Measurements from ENCODE around the gene INTS14. TPM values are rescaled to one million over a fixed set of nuclear protein-coding genes. Genes with fewer than 3 reads are reported as not detected.
"Not testable (repeated sequence)": the region's sequence is repeated elsewhere in the genome, so short reads cannot be mapped to it uniquely, and the experiment has no call there.

The INTS14 gene
- total RNA-seq, 1 experiment from 2014 or later: 44.7 TPM

- Histone ChIP-seq H3K79me2 (ENCODE audit: insufficient read depth, low read length) (no peaks in the 10 kb centered on the region), H4K20me1 (ENCODE audit: control insufficient read depth, insufficient read depth, insufficient read length) (no peaks in the 10 kb centered on the region), H3K56ac (ENCODE audit: insufficient read length, low read depth, low read length) (no peak overlapping the region), H2BK20ac (ENCODE audit: low read depth, low read length, poor library complexity, severe bottlenecking) (no peak overlapping the region), H3K9me3 (ENCODE audit: control insufficient read depth, low read depth, low read length) (no peaks in the 10 kb centered on the region), H2BK120ac (ENCODE audit: low read depth, low read length, poor library complexity, severe bottlenecking) (no peak overlapping the region), H3K9ac (ENCODE audit: extremely low read depth, insufficient read length, low read length) (no peak overlapping the region), H3K23ac (ENCODE audit: insufficient read length, low read depth, low read length) (no peak overlapping the region), H3K18ac (ENCODE audit: insufficient read length, low read depth, low read length) (no peak overlapping the region), H3K23me2 (ENCODE audit: insufficient read length, low read depth, low read length, poor library complexity, severe bottlenecking) (no peaks in the 10 kb centered on the region), H4K5ac (ENCODE audit: insufficient read length, low read depth, low read length) (no peak overlapping the region), H2BK5ac (ENCODE audit: insufficient read length, low read length) (no peak overlapping the region), H2BK12ac (ENCODE audit: insufficient read length, low read depth, low read length) (no peak overlapping the region), H4K8ac (replicated peaks; ENCODE audit: insufficient read length, low read depth, low read length) (no peak overlapping the region), H3T11ph (ENCODE audit: low read length) (no peak overlapping the region), H2AFZ (ENCODE audit: low read length) (no peak overlapping the region), H3K27ac (ENCODE audit: insufficient read length, low read depth, low read length) (no peak overlapping the region), H3K4me1 (ENCODE audit: insufficient read depth, low read length) (peaks cover 6% of the 10 kb centered on the region; the same call in 1 of the 2 replicates), H3K79me1 (ENCODE audit: insufficient read depth, low read depth, low read length, poor library complexity, severe bottlenecking) (no peaks in the 10 kb centered on the region), H3K4me2 (ENCODE audit: insufficient read depth, insufficient read length, low read length) (no peak overlapping the region), H2BK15ac (ENCODE audit: low read depth, low read length) (no peak overlapping the region), H3K27me3 (ENCODE audit: insufficient read depth, low read length) (no peaks in the 10 kb centered on the region), H3K14ac (ENCODE audit: insufficient read depth, low read length) (no peak overlapping the region), H4K91ac (ENCODE audit: insufficient read length, low read depth, low read length) (no peak overlapping the region), H2AK5ac (ENCODE audit: insufficient read length, low read length) (no peak overlapping the region), H3K4ac (ENCODE audit: low read depth, low read length) (no peak overlapping the region)
- Mint-ChIP-seq H3K4me3 (peak overlapping the region in 1 of 2 experiments; percentile 4; a peak in 2 of 5 replicates), H3K4me1 (peaks cover 10 to 13% of the 10 kb centered on the region in 2 experiments), H3K36me3 (ENCODE audit: insufficient read depth in 1 of 3, low read depth in 3 of 3) (peaks cover 0 to 1% (median 0%) of the 10 kb centered on the region in 3 experiments; a peak in 1 of 7 replicates), H3K27ac (peak overlapping the region in 2 of 3 experiments; percentile 34 to 68; a peak in 3 of 7 replicates), H3K9me3 (no peaks in the 10 kb centered on the region), H3K27me3 (ENCODE audit: low read depth) (no peaks in the 10 kb centered on the region; the same call in none of the 2 replicates)
- no peak for TF ChIP-seq CTCF (conservative IDR thresholded peaks at IDR 0.05)
- DNase-seq: no peak
- no CpG with 5 or more reads among the region's 5 CpGs for WGBS (ENCODE audit: extremely low coverage, insufficient read length, low lambda C conversion rate)
These were observed 7.7 kb upstream of the INTS14 start for GRCh38 chr15:65618560-65619109.

- not testable (repeated sequence) for H3K4ac ChIP-seq (ENCODE audit: low read depth, low read length); H3K79me1 ChIP-seq (ENCODE audit: insufficient read depth, low read depth, low read length, poor library complexity, severe bottlenecking); H3K14ac ChIP-seq (ENCODE audit: insufficient read depth, low read length); H3K23me2 ChIP-seq (ENCODE audit: insufficient read length, low read depth, low read length, poor library complexity, severe bottlenecking); H3K79me2 ChIP-seq (ENCODE audit: insufficient read depth, low read length); H3K9me3 ChIP-seq (ENCODE audit: control insufficient read depth, low read depth, low read length); H4K8ac ChIP-seq (replicated peaks; ENCODE audit: insufficient read length, low read depth, low read length); H2BK15ac ChIP-seq (ENCODE audit: low read depth, low read length); H2AFZ ChIP-seq (ENCODE audit: low read length); H3K4me1 ChIP-seq (ENCODE audit: insufficient read depth, low read length); H2BK5ac ChIP-seq (ENCODE audit: insufficient read length, low read length); H4K91ac ChIP-seq (ENCODE audit: insufficient read length, low read depth, low read length); H2AK5ac ChIP-seq (ENCODE audit: insufficient read length, low read length); H2BK120ac ChIP-seq (ENCODE audit: low read depth, low read length, poor library complexity, severe bottlenecking); H3K4me2 ChIP-seq (ENCODE audit: insufficient read depth, insufficient read length, low read length); H3K9ac ChIP-seq (ENCODE audit: extremely low read depth, insufficient read length, low read length); H3T11ph ChIP-seq (ENCODE audit: low read length); DNase-seq; H3K56ac ChIP-seq (ENCODE audit: insufficient read length, low read depth, low read length); H3K18ac ChIP-seq (ENCODE audit: insufficient read length, low read depth, low read length); H2BK20ac ChIP-seq (ENCODE audit: low read depth, low read length, poor library complexity, severe bottlenecking); H3K27ac ChIP-seq (ENCODE audit: insufficient read length, low read depth, low read length); H3K36me3 Mint-ChIP-seq (ENCODE audit: insufficient read depth in 1 of 3, low read depth in 3 of 3); H3K27me3 ChIP-seq (ENCODE audit: insufficient read depth, low read length); H2BK12ac ChIP-seq (ENCODE audit: insufficient read length, low read depth, low read length); H3K23ac ChIP-seq (ENCODE audit: insufficient read length, low read depth, low read length); H3K27ac Mint-ChIP-seq; H3K9me3 Mint-ChIP-seq; H4K20me1 ChIP-seq (ENCODE audit: control insufficient read depth, insufficient read depth, insufficient read length); H4K5ac ChIP-seq (ENCODE audit: insufficient read length, low read depth, low read length); H3K27me3 Mint-ChIP-seq (ENCODE audit: low read depth); H3K4me3 Mint-ChIP-seq
- WGBS (ENCODE audit: extremely low coverage, insufficient read length, low lambda C conversion rate): no CpG with 5 or more reads among the region's 1 CpG
- H3K4me1 Mint-ChIP-seq: peaks cover 21 to 23% of the 10 kb centered on the region in 2 experiments
These were observed 5.0 kb upstream of the INTS14 start for GRCh38 chr15:65615887-65616286.
